ENCODE results near the gene HIF1A. TPM values are rescaled to one million over a fixed set of nuclear protein-coding genes. Genes with fewer than 3 reads are reported as not detected.
"Not testable (repeated sequence)": the region's sequence is repeated elsewhere in the genome, so short reads cannot be mapped to it uniquely, and the experiment has no call there.

HIF1A gene
- total RNA-seq, 1 donor from 2014 or later, result 299 TPM

- Mint-ChIP-seq H3K36me3 (peaks cover 37% of the 10 kb centered on the region), H3K27me3 (ENCODE audit: insufficient read depth, low read depth) (no peaks in the 10 kb centered on the region), H3K4me3 (no peak overlapping the region), H3K27ac (no peak overlapping the region), H3K9me3 (no peaks in the 10 kb centered on the region), H3K4me1 (no peaks in the 10 kb centered on the region)
- H3K36me3 ChIP-seq, result peaks cover 64% of the 10 kb centered on the region
- TF ChIP-seq EZH2phosphoT487 (IDR thresholded peaks at IDR 0.05), result no peak
- no peak for TF ChIP-seq CTCF (IDR thresholded peaks at IDR 0.05)
- TF ChIP-seq EZH2 (IDR thresholded peaks at IDR 0.05), result no peak
- H3K4me1 ChIP-seq, result no peaks in the 10 kb centered on the region
- DNase-seq (ENCODE audit: low spot score), result no peak
- no peaks in the 10 kb centered on the region for H3K9me3 ChIP-seq (ENCODE audit: low read depth)
- no peaks in the 10 kb centered on the region for H3K27me3 ChIP-seq
- H3K27ac ChIP-seq, result no peak overlapping the region
- H4K20me1 ChIP-seq (ENCODE audit: low read depth), result no peaks in the 10 kb centered on the region
- H3K79me2 ChIP-seq (ENCODE audit: low read depth), result peaks cover 21% of the 10 kb centered on the region
- H3K4me3 ChIP-seq, result no peak overlapping the region
- H3K9ac ChIP-seq, result no peak overlapping the region
- no peak overlapping the region for H3K4me2 ChIP-seq
- H2AFZ ChIP-seq (replicated peaks), result no peak overlapping the region
- H3F3A ChIP-seq (ENCODE audit: low read depth), result peaks cover 7% of the 10 kb centered on the region
Measured at GRCh38 chr14:61737915-61738314, 42.6 kb downstream of the HIF1A start.

- Mint-ChIP-seq H3K4me1 (no peaks in the 10 kb centered on the region), H3K27me3 (ENCODE audit: insufficient read depth, low read depth) (no peaks in the 10 kb centered on the region), H3K36me3 (peaks cover 33% of the 10 kb centered on the region), H3K27ac (no peak overlapping the region), H3K9me3 (no peaks in the 10 kb centered on the region), H3K4me3 (no peak overlapping the region)
- no peaks in the 10 kb centered on the region for H3K9me3 ChIP-seq (ENCODE audit: low read depth)
- no peaks in the 10 kb centered on the region for H4K20me1 ChIP-seq (ENCODE audit: low read depth)
- H3F3A ChIP-seq (ENCODE audit: low read depth), result peaks cover 7% of the 10 kb centered on the region
- H2AFZ ChIP-seq (replicated peaks), result no peak overlapping the region
- no peaks in the 10 kb centered on the region for H3K27me3 ChIP-seq
- peaks cover 55% of the 10 kb centered on the region for H3K36me3 ChIP-seq
- H3K9ac ChIP-seq, result no peak overlapping the region
- no peak for TF ChIP-seq EZH2 (IDR thresholded peaks at IDR 0.05)
- TF ChIP-seq CTCF (IDR thresholded peaks at IDR 0.05), result no peak
- TF ChIP-seq EZH2phosphoT487 (IDR thresholded peaks at IDR 0.05), result no peak
- no peaks in the 10 kb centered on the region for H3K4me1 ChIP-seq
- H3K4me2 ChIP-seq, result no peak overlapping the region
- H3K79me2 ChIP-seq (ENCODE audit: low read depth), result peaks cover 21% of the 10 kb centered on the region
- DNase-seq (ENCODE audit: low spot score), result no peak
- H3K4me3 ChIP-seq, result no peak overlapping the region
- H3K27ac ChIP-seq, result no peak overlapping the region
Measured at GRCh38 chr14:61739133-61739532, 43.8 kb downstream of the HIF1A start.

GRCh38 chr14:61742371-61742770, 47.1 kb downstream of the HIF1A start:
- no peaks in the 10 kb centered on the region for H3K4me1 ChIP-seq
- H4K20me1 ChIP-seq (ENCODE audit: low read depth), result peaks cover 2% of the 10 kb centered on the region
- H3K27ac ChIP-seq, result no peak overlapping the region
- no peak for TF ChIP-seq EZH2phosphoT487 (IDR thresholded peaks at IDR 0.05)
- TF ChIP-seq EZH2 (IDR thresholded peaks at IDR 0.05), result no peak
- no peak overlapping the region for H3K27ac Mint-ChIP-seq
- H3F3A ChIP-seq (ENCODE audit: low read depth), result peaks cover 15% of the 10 kb centered on the region
- no peak overlapping the region for H3K4me3 Mint-ChIP-seq
- H3K79me2 ChIP-seq (ENCODE audit: low read depth), result peaks cover 7% of the 10 kb centered on the region
- DNase-seq (ENCODE audit: low spot score), result no peak
- no peaks in the 10 kb centered on the region for H3K9me3 ChIP-seq (ENCODE audit: low read depth)
- no peak overlapping the region for H3K9ac ChIP-seq
- peaks cover 40% of the 10 kb centered on the region for H3K36me3 ChIP-seq
- H3K27me3 ChIP-seq, result no peaks in the 10 kb centered on the region
- no peaks in the 10 kb centered on the region for H3K4me1 Mint-ChIP-seq
- no peaks in the 10 kb centered on the region for H3K27me3 Mint-ChIP-seq (ENCODE audit: insufficient read depth, low read depth)
- no peak overlapping the region for H3K4me2 ChIP-seq
- no peak overlapping the region for H3K4me3 ChIP-seq
- no peak overlapping the region for H2AFZ ChIP-seq (replicated peaks)
- H3K36me3 Mint-ChIP-seq, result peaks cover 30% of the 10 kb centered on the region
- no peaks in the 10 kb centered on the region for H3K9me3 Mint-ChIP-seq

GRCh38 chr14:61744238-61744637, 48.9 kb downstream of the HIF1A start:
- Mint-ChIP-seq H3K27me3 (ENCODE audit: insufficient read depth, low read depth) (no peaks in the 10 kb centered on the region), H3K4me3 (no peak overlapping the region), H3K36me3 (peaks cover 28% of the 10 kb centered on the region), H3K9me3 (no peaks in the 10 kb centered on the region), H3K27ac (no peak overlapping the region), H3K4me1 (no peaks in the 10 kb centered on the region)
- Histone ChIP-seq H3K27me3 (no peaks in the 10 kb centered on the region), H3K9me3 (ENCODE audit: low read depth) (no peaks in the 10 kb centered on the region), H2AFZ (replicated peaks) (no peak overlapping the region), H3K9ac (no peak overlapping the region), H3K4me3 (no peak overlapping the region), H3F3A (ENCODE audit: low read depth) (peaks cover 26% of the 10 kb centered on the region), H4K20me1 (ENCODE audit: low read depth) (peaks cover 2% of the 10 kb centered on the region), H3K4me1 (no peaks in the 10 kb centered on the region), H3K4me2 (no peak overlapping the region), H3K79me2 (ENCODE audit: low read depth) (no peaks in the 10 kb centered on the region), H3K27ac (no peak overlapping the region), H3K36me3 (peaks cover 41% of the 10 kb centered on the region)
- TF ChIP-seq CTCF (IDR thresholded peaks at IDR 0.05) (no peak), EZH2phosphoT487 (IDR thresholded peaks at IDR 0.05) (no peak), EZH2 (IDR thresholded peaks at IDR 0.05) (no peak)
- no peak for DNase-seq (ENCODE audit: low spot score)

GRCh38 chr14:61746346-61746745, 51.0 kb downstream of the HIF1A start:
- not testable (repeated sequence) for H4K20me1 ChIP-seq (ENCODE audit: low read depth); H2AFZ ChIP-seq (replicated peaks); H3K27me3 ChIP-seq; H3K9me3 ChIP-seq (ENCODE audit: low read depth); H3K4me1 ChIP-seq; H3K4me3 Mint-ChIP-seq; H3K9ac ChIP-seq; H3K79me2 ChIP-seq (ENCODE audit: low read depth); H3K27me3 Mint-ChIP-seq (ENCODE audit: insufficient read depth, low read depth); H3K9me3 Mint-ChIP-seq; H3K4me2 ChIP-seq; H3K4me3 ChIP-seq; DNase-seq (ENCODE audit: low spot score); H3K4me1 Mint-ChIP-seq; H3K27ac ChIP-seq
- Histone ChIP-seq H3K36me3 (peaks cover 36% of the 10 kb centered on the region), H3F3A (ENCODE audit: low read depth) (peaks cover 42% of the 10 kb centered on the region)
- Mint-ChIP-seq H3K27ac (peak overlapping the region; percentile 53), H3K36me3 (peaks cover 27% of the 10 kb centered on the region)

All from neural progenitor cell (in vitro differentiated cells).